Loucy (cell line): Measurements from ENCODE around the gene C14orf119.

Source experiments
- EZH2phosphoT487 ChIP-seq: fragments of 200-600 bp; IDR thresholded peaks from 2 replicates; pipeline ENCODE4 v1.6.1; 2018; ENCODE audit warnings: antibody characterized with exemption, mild to moderate bottlenecking, moderate library complexity, borderline replicate concordance
- TF ChIP-seq, protein P1 (sequence below): fragments of 200-600 bp; sonication (generic); conservative IDR thresholded peaks from 2 replicates; pipeline ENCODE4 v1.5.1; 2014; ENCODE audit warnings: mild to moderate bottlenecking, antibody characterized with exemption, low read length

DNA sequence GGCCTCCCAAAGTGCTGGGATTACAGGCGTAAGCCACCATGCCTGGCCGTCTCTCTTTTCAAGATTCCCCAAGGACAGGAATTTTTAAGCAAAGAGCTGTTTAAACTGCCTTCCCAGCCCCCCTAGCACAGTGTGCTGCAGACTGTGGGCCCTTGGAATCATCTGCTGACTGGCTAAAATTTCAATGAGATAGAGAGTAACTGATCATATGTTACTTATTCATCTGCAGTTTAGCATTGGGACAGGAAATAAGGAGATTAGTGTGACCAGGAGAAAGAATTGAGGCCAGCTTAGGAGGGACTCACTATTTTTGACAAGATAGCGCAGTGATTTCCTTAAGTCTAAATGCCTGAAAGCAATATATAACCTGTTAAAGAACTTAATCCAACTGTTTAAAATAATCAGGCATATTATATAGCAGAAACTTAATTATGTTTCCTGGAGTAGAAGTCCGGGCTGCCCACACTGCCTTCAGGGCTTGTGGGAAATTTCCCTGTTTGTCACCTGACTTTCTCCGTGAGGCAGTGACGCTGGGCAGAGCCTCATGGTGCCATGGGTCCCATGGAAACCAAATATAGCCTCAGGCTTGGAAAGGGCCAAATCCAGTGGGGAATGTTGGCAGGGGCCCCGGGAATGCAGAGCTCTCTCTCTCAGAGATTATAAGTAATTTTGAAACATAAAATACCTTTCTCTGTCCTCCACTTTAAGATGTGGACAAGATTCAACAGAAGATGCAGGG lies 46.6 kb downstream of the C14orf119 start:
- TF ChIP-seq, protein P1, sequence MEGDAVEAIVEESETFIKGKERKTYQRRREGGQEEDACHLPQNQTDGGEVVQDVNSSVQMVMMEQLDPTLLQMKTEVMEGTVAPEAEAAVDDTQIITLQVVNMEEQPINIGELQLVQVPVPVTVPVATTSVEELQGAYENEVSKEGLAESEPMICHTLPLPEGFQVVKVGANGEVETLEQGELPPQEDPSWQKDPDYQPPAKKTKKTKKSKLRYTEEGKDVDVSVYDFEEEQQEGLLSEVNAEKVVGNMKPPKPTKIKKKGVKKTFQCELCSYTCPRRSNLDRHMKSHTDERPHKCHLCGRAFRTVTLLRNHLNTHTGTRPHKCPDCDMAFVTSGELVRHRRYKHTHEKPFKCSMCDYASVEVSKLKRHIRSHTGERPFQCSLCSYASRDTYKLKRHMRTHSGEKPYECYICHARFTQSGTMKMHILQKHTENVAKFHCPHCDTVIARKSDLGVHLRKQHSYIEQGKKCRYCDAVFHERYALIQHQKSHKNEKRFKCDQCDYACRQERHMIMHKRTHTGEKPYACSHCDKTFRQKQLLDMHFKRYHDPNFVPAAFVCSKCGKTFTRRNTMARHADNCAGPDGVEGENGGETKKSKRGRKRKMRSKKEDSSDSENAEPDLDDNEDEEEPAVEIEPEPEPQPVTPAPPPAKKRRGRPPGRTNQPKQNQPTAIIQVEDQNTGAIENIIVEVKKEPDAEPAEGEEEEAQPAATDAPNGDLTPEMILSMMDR = no peak
- TF ChIP-seq EZH2phosphoT487 = no peak
